K562 (cell line): ENCODE data around the gene ANXA9. TPM values are rescaled to one million over a fixed set of nuclear protein-coding genes. Genes with fewer than 3 reads are reported as not detected.

ENCODE experiments used
- CHD1 ChIP-seq: fragments of 200-600 bp; sonication (generic); IDR thresholded peaks from one replicate; pipeline ENCODE4 v1.6.1; 2012; ENCODE audit warnings: mild to moderate bottlenecking, moderate library complexity, low read length, inconsistent platforms
- ETV5 ChIP-seq: sonication (generic); formaldehyde crosslinking; IDR thresholded peaks from 2 replicates; pipeline ENCODE4 v1.4.0; 2020; ENCODE audit warnings: low read depth, mild to moderate bottlenecking, missing genetic modification reagents
- KLF16 ChIP-seq: IDR thresholded peaks from 2 replicates; pipeline ENCODE4 v1.6.1; 2016; ENCODE audit warnings: antibody characterized with exemption
- LARP7 ChIP-seq: fragments of 450-650 bp; IDR thresholded peaks from 2 replicates; pipeline ENCODE4 v1.6.1; 2016
- MCM2 ChIP-seq: fragments of 450-650 bp; IDR thresholded peaks from 2 replicates; pipeline ENCODE4 v1.6.1; 2017; ENCODE audit warnings: low read depth, mild to moderate bottlenecking
- NELFE ChIP-seq: IDR thresholded peaks from 2 replicates; pipeline ENCODE4 v1.6.1; 2011; ENCODE audit warnings: mild to moderate bottlenecking; ENCODE audit not compliant: insufficient read depth, insufficient read length
- SETDB1 ChIP-seq: IDR thresholded peaks from one replicate; pipeline ENCODE4 v1.6.1; 2012; ENCODE audit warnings: low read length, control low read depth, inconsistent platforms
- ZFPM2 ChIP-seq: fragments of 250-450 bp; sonication (Bioruptor Pico); IDR thresholded peaks from 2 replicates; pipeline ENCODE4 v1.5.1; 2022; ENCODE audit warnings: mild to moderate bottlenecking
- ZNF696 ChIP-seq: fragments of 250-450 bp; sonication (Bioruptor Pico); conservative IDR thresholded peaks from 2 replicates; pipeline ENCODE4 v1.4.0; 2020; ENCODE audit warnings: mild to moderate bottlenecking, moderate library complexity
- ZNF780A ChIP-seq: fragments of 250-450 bp; sonication (Bioruptor Pico); IDR thresholded peaks from 2 replicates; pipeline ENCODE4 v1.5.0; 2021; ENCODE audit warnings: mild to moderate bottlenecking
- polyA plus RNA-seq, 8 experiments: library from polyadenylated mRNA; depleted of rRNA in 4 of 8; stranded (reverse) in 5 of 8; unstranded in 3 of 8; fragments of >200 nt; fragmentation: Nextera tagmentation in 2 of 8; fragmentation: Illumina TruSeq in 1 of 8; extraction: Ambion mirVana in 2 of 8; extraction: Trizol in 1 of 8; gene quantifications; 2 replicates each; pipeline versions ENCODE4 v1.2.1 to v1.2.3, GENCODE V29; 2011 to 2014; ENCODE audit warnings: inconsistent platforms in 1 of 8, missing spikeins in 1 of 8
- total RNA-seq, 7 experiments: library from RNA; depleted of rRNA in 6 of 7; stranded (reverse); fragments of >200 nt in 6 of 7; fragmentation: Illumina TruSeq in 2 of 7; extraction: Trizol in 2 of 7; gene quantifications; 2 replicates each; pipeline versions ENCODE4 v1.2.1 to v1.2.3, GENCODE V29; 2011 to 2021; ENCODE audit warnings: low replicate concordance in 1 of 7
- TF ChIP-seq, protein P1 (sequence below): fragments of 450-650 bp; IDR thresholded peaks from 2 replicates; pipeline ENCODE4 v1.6.1; 2016; ENCODE audit warnings: low read depth
- TF ChIP-seq, protein P2 (sequence below): fragments of 450-650 bp; IDR thresholded peaks from 2 replicates; pipeline ENCODE4 v1.6.1; 2016
- TF ChIP-seq, protein P3 (sequence below): sonication (generic); formaldehyde crosslinking; IDR thresholded peaks from 2 replicates; pipeline ENCODE4 v1.8.0; 2022; ENCODE audit warnings: mild to moderate bottlenecking, missing genetic modification reagents

Gene ANXA9
- total and polyA plus RNA-seq, 9 of the 15 experiments (the other 6 are each of a cell fraction or from before 2014, with no cell fraction given): 0.24 to 1.6 (median 0.57) TPM

DNA sequence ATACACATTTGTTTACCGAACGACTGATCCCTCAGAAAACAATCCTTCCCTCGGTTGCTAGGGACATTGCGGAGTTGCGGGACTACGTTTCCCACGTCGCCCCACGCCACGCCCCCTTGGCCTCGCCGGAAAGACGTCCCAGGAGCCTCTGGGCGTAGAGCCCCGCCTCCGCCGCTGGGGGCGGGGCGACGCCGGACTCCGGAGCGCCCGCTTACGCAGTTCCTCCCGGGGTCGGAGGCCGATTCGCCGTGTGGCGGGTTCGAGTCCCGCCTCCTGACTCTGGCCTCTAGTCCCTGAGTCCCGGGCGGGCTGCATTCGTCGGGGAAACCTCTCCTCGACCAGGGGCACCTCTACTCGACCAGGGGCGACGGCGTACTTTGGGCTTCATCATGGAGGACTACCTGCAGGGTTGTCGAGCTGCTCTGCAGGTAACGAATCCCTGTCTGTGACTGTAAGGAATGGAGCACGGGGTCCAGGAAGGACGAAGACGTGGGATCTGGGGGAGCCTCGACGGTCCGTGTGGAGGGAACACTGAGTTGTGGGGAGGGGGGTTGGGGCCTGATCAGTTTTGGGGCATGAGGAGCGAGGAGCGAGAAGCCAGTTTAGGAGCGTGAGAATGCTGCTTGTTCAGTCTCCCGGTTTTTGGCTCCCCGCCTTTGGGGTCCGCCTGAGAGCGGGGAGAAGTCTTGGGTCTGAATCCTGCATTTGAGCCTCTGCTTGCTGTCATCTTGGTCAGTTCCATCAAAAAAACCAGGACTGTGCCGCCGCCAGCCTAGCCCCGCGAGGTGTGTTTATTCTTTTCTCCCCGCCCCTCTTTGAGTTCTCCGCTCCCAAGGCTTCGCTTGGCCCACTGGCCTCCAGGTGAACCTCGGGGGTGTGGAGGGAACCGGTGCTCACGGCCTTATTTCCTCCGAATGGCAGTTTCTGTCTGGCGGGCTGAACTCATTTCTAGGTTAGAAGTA, 26.4 kb downstream of the ANXA9 start, which contains the start of gene PRUNE1 (continued):
- TF ChIP-seq, protein P1, sequence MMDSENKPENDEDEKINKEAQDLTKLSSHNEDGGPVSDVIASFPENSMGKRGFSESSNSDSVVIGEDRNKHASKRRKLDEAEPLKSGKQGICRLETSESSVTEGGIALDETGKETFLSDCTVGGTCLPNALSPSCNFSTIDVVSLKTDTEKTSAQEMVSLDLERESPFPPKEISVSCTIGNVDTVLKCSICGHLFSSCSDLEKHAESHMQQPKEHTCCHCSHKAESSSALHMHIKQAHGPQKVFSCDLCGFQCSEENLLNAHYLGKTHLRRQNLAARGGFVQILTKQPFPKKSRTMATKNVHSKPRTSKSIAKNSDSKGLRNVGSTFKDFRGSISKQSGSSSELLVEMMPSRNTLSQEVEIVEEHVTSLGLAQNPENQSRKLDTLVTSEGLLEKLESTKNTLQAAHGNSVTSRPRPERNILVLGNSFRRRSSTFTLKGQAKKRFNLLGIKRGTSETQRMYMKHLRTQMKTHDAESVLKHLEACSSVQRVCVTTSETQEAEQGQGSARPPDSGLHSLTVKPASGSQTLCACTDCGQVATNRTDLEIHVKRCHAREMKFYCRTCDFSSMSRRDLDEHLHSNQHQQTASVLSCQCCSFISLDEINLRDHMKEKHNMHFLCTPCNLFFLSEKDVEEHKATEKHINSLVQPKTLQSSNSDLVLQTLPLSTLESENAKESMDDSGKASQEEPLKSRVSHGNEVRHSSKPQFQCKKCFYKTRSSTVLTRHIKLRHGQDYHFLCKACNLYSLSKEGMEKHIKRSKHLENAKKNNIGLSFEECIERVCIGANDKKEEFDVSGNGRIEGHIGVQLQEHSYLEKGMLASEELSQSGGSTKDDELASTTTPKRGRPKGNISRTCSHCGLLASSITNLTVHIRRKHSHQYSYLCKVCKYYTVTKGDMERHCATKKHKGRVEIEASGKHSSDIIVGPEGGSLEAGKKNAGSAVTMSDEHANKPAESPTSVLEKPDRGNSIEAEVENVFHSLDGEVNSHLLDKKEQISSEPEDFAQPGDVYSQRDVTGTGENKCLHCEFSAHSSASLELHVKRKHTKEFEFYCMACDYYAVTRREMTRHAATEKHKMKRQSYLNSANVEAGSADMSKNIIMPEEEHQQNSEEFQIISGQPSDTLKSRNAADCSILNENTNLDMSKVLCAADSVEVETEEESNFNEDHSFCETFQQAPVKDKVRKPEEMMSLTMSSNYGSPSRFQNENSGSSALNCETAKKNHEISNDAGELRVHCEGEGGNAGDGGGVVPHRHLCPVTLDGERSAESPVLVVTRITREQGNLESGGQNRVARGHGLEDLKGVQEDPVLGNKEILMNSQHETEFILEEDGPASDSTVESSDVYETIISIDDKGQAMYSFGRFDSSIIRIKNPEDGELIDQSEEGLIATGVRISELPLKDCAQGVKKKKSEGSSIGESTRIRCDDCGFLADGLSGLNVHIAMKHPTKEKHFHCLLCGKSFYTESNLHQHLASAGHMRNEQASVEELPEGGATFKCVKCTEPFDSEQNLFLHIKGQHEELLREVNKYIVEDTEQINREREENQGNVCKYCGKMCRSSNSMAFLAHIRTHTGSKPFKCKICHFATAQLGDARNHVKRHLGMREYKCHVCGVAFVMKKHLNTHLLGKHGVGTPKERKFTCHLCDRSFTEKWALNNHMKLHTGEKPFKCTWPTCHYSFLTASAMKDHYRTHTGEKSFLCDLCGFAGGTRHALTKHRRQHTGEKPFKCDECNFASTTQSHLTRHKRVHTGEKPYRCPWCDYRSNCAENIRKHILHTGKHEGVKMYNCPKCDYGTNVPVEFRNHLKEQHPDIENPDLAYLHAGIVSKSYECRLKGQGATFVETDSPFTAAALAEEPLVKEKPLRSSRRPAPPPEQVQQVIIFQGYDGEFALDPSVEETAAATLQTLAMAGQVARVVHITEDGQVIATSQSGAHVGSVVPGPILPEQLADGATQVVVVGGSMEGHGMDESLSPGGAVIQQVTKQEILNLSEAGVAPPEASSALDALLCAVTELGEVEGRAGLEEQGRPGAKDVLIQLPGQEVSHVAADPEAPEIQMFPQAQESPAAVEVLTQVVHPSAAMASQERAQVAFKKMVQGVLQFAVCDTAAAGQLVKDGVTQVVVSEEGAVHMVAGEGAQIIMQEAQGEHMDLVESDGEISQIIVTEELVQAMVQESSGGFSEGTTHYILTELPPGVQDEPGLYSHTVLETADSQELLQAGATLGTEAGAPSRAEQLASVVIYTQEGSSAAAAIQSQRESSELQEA: no peak
- TF ChIP-seq LARP7 (peak; percentile 95), ETV5 (no peak; the same call in 1 of the 2 replicates), NELFE (no peak), MCM2 (no peak), CHD1 (peak; percentile 67), ZNF696 (CRISPR knock-in tag) (no peak), KLF16 (no peak), ZFPM2 (CRISPR knock-in tag) (no peak), SETDB1 (no peak), ZNF780A (CRISPR knock-in tag) (no peak)
- TF ChIP-seq, protein P2, sequence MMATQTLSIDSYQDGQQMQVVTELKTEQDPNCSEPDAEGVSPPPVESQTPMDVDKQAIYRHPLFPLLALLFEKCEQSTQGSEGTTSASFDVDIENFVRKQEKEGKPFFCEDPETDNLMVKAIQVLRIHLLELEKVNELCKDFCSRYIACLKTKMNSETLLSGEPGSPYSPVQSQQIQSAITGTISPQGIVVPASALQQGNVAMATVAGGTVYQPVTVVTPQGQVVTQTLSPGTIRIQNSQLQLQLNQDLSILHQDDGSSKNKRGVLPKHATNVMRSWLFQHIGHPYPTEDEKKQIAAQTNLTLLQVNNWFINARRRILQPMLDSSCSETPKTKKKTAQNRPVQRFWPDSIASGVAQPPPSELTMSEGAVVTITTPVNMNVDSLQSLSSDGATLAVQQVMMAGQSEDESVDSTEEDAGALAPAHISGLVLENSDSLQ: no peak
- TF ChIP-seq, protein P3, sequence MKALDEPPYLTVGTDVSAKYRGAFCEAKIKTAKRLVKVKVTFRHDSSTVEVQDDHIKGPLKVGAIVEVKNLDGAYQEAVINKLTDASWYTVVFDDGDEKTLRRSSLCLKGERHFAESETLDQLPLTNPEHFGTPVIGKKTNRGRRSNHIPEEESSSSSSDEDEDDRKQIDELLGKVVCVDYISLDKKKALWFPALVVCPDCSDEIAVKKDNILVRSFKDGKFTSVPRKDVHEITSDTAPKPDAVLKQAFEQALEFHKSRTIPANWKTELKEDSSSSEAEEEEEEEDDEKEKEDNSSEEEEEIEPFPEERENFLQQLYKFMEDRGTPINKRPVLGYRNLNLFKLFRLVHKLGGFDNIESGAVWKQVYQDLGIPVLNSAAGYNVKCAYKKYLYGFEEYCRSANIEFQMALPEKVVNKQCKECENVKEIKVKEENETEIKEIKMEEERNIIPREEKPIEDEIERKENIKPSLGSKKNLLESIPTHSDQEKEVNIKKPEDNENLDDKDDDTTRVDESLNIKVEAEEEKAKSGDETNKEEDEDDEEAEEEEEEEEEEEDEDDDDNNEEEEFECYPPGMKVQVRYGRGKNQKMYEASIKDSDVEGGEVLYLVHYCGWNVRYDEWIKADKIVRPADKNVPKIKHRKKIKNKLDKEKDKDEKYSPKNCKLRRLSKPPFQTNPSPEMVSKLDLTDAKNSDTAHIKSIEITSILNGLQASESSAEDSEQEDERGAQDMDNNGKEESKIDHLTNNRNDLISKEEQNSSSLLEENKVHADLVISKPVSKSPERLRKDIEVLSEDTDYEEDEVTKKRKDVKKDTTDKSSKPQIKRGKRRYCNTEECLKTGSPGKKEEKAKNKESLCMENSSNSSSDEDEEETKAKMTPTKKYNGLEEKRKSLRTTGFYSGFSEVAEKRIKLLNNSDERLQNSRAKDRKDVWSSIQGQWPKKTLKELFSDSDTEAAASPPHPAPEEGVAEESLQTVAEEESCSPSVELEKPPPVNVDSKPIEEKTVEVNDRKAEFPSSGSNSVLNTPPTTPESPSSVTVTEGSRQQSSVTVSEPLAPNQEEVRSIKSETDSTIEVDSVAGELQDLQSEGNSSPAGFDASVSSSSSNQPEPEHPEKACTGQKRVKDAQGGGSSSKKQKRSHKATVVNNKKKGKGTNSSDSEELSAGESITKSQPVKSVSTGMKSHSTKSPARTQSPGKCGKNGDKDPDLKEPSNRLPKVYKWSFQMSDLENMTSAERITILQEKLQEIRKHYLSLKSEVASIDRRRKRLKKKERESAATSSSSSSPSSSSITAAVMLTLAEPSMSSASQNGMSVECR (CRISPR knock-in tag): peak; percentile 55; the same call in 1 of the 2 replicates
